Panc1 (cell line): ENCODE results near the gene NAA16.

Experiments
- POLR2AphosphoS5 ChIP-seq: IDR thresholded peaks from 2 replicates; pipeline ENCODE4 v1.6.1; 2012; ENCODE audit warnings: mild to moderate bottlenecking, low read depth, low read length, moderate library complexity
- TF ChIP-seq, protein P1 (sequence below): fragments of 450-650 bp; IDR thresholded peaks from 2 replicates; pipeline ENCODE4 v1.5.1; 2017; ENCODE audit warnings: mild to moderate bottlenecking
- TF ChIP-seq, protein P2 (sequence below), 2 experiments: IDR thresholded peaks; 2 replicates each; pipeline ENCODE4 v1.6.1; 2011 to 2012; ENCODE audit warnings: low read depth in 2 of 2, control low read depth in 1 of 2, low read length in 1 of 2, mild to moderate bottlenecking in 1 of 2, moderate library complexity in 1 of 2; ENCODE audit not compliant: insufficient read depth in 1 of 2

DNA sequence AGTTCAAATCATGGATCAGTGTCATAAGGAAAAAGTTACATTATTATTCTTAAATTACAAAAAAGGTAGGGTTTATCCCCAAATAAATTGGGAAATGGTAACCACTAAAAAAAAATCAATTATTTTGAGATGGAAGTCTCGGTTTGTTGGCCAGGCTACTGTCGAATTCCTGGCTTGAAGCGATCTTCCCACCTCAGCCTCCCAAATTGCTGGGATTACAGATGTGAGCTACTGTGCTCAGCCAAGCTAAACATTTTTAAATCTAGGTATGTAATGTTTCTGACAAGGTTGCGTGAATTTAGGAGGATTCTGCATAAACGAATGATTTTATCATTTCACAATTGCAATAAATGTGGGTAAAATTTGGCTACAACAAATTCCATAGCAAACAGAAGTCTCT, 2.0 kb downstream of the NAA16 start:
- TF ChIP-seq, protein P1, sequence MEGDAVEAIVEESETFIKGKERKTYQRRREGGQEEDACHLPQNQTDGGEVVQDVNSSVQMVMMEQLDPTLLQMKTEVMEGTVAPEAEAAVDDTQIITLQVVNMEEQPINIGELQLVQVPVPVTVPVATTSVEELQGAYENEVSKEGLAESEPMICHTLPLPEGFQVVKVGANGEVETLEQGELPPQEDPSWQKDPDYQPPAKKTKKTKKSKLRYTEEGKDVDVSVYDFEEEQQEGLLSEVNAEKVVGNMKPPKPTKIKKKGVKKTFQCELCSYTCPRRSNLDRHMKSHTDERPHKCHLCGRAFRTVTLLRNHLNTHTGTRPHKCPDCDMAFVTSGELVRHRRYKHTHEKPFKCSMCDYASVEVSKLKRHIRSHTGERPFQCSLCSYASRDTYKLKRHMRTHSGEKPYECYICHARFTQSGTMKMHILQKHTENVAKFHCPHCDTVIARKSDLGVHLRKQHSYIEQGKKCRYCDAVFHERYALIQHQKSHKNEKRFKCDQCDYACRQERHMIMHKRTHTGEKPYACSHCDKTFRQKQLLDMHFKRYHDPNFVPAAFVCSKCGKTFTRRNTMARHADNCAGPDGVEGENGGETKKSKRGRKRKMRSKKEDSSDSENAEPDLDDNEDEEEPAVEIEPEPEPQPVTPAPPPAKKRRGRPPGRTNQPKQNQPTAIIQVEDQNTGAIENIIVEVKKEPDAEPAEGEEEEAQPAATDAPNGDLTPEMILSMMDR: no peak
- TF ChIP-seq, protein P2, sequence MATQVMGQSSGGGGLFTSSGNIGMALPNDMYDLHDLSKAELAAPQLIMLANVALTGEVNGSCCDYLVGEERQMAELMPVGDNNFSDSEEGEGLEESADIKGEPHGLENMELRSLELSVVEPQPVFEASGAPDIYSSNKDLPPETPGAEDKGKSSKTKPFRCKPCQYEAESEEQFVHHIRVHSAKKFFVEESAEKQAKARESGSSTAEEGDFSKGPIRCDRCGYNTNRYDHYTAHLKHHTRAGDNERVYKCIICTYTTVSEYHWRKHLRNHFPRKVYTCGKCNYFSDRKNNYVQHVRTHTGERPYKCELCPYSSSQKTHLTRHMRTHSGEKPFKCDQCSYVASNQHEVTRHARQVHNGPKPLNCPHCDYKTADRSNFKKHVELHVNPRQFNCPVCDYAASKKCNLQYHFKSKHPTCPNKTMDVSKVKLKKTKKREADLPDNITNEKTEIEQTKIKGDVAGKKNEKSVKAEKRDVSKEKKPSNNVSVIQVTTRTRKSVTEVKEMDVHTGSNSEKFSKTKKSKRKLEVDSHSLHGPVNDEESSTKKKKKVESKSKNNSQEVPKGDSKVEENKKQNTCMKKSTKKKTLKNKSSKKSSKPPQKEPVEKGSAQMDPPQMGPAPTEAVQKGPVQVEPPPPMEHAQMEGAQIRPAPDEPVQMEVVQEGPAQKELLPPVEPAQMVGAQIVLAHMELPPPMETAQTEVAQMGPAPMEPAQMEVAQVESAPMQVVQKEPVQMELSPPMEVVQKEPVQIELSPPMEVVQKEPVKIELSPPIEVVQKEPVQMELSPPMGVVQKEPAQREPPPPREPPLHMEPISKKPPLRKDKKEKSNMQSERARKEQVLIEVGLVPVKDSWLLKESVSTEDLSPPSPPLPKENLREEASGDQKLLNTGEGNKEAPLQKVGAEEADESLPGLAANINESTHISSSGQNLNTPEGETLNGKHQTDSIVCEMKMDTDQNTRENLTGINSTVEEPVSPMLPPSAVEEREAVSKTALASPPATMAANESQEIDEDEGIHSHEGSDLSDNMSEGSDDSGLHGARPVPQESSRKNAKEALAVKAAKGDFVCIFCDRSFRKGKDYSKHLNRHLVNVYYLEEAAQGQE (IDR thresholded peaks at IDR 0.05; ENCODE audit: insufficient read depth in 1 of 2, low read depth in 2 of 2, low read length in 1 of 2): no peak
- no peak for TF ChIP-seq POLR2AphosphoS5
